ENCODE measurements around the gene GTF2IRD1.

GRCh38 chr7:74489997-74490945 is 36.6 kb downstream of the GTF2IRD1 start:
- TF ChIP-seq POLR2AphosphoS5 (IDR thresholded peaks at IDR 0.05; ENCODE audit: low read depth, low read length) (no peak), TAF1 (IDR thresholded peaks at IDR 0.05; ENCODE audit: borderline replicate concordance, insufficient read depth, low read length) (no peak), SIN3A (IDR thresholded peaks at IDR 0.05; ENCODE audit: borderline replicate concordance, insufficient read depth, low read length) (no peak), FOXP2 (optimal IDR thresholded peaks at IDR 0.05; ENCODE audit: borderline replicate concordance, extremely low read depth, extremely low read length, insufficient read depth) (no peak)
- TF ChIP-seq, protein P1, sequence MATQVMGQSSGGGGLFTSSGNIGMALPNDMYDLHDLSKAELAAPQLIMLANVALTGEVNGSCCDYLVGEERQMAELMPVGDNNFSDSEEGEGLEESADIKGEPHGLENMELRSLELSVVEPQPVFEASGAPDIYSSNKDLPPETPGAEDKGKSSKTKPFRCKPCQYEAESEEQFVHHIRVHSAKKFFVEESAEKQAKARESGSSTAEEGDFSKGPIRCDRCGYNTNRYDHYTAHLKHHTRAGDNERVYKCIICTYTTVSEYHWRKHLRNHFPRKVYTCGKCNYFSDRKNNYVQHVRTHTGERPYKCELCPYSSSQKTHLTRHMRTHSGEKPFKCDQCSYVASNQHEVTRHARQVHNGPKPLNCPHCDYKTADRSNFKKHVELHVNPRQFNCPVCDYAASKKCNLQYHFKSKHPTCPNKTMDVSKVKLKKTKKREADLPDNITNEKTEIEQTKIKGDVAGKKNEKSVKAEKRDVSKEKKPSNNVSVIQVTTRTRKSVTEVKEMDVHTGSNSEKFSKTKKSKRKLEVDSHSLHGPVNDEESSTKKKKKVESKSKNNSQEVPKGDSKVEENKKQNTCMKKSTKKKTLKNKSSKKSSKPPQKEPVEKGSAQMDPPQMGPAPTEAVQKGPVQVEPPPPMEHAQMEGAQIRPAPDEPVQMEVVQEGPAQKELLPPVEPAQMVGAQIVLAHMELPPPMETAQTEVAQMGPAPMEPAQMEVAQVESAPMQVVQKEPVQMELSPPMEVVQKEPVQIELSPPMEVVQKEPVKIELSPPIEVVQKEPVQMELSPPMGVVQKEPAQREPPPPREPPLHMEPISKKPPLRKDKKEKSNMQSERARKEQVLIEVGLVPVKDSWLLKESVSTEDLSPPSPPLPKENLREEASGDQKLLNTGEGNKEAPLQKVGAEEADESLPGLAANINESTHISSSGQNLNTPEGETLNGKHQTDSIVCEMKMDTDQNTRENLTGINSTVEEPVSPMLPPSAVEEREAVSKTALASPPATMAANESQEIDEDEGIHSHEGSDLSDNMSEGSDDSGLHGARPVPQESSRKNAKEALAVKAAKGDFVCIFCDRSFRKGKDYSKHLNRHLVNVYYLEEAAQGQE (IDR thresholded peaks at IDR 0.05; ENCODE audit: insufficient read depth in 1 of 2, low read depth in 2 of 2, low read length in 2 of 2): no peak

Data from PFSK-1 (cell line).